ENCODE data around the gene NR1H4.
"Not testable (repeated sequence)": the region's sequence is repeated elsewhere in the genome, so short reads cannot be mapped to it uniquely, and the experiment has no call there.

Gene NR1H4

GRCh38 chr12:100473050-100473715 lies 483 bp upstream of the NR1H4 start:
- DNase-seq (ENCODE audit: low read depth): no peak

DNA sequence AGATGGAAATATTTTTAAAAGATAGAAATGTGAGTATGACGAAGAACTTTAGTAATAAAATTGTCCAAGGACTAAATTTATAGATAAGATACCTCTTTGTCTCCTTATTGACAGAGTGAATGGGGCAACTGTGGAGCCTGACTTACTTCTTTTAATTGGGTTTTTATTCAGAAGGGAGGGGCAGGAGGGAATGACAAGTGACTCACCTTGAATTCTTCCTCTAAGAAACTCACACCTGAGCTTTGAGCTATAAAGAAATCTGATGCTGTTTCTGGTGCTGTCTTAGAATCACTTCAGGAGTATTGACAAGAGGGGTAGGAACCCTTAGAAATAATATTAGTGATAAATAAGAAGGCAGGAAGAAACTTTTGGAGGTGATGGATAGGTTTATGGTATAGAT lies 951 bp downstream of the NR1H4 start:
- no peak for DNase-seq (ENCODE audit: low read depth)

DNA sequence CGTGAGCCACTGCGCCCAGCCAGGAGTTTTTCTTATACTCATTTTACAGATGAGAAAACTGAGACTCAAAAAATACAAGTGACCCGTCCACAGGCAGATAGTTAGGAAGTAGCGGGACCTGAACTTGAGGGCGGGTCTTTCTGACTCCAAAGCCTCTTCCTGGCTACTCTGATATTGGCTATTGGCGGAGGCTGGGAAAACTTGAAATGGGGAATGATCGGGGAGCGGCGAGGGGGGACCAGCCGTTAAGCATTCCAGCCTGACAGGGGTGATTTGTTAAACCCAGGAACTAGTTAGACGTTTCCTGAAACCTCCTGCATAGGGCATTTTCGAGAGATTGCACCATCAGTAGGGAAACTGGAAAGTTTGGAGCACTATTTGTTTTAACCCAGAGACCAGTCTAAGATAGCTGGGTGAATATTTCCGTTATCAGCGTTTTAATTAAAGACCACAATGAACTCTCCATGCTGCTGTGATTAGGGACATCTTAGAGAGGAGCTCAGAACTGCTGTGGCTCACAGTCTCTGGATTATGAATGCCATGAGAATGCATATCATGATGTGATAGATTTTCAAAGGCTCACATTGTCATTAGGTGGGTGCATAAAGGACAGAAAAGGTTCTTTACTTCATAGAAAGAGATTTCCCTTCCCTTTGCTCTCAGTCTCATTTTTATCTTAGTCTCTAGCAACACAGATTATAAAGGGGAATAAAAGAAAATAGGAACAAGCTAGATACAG lies 2.5 kb downstream of the NR1H4 start:
- DNase-seq (ENCODE audit: low read depth): no peak

DNA sequence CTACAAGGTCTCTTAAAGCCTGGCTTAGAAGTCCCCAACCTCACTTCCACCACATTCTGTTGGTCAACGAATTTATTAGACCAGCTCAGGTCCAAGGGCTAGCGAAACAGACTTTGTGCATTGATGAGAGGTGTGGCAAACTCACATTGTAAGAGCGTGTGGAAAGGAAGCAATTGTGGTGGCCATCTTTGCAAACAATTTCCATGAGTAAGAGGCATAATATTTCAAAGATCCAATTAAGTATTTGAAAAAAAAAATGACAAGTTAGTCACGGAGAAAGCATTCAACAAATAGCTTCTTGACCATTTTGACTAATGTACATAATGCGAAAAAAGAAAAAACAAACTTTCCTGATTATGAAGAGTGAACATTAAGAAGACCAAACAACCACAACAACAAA lies 7.4 kb downstream of the NR1H4 start:
- DNase-seq (ENCODE audit: low read depth): no peak

DNA sequence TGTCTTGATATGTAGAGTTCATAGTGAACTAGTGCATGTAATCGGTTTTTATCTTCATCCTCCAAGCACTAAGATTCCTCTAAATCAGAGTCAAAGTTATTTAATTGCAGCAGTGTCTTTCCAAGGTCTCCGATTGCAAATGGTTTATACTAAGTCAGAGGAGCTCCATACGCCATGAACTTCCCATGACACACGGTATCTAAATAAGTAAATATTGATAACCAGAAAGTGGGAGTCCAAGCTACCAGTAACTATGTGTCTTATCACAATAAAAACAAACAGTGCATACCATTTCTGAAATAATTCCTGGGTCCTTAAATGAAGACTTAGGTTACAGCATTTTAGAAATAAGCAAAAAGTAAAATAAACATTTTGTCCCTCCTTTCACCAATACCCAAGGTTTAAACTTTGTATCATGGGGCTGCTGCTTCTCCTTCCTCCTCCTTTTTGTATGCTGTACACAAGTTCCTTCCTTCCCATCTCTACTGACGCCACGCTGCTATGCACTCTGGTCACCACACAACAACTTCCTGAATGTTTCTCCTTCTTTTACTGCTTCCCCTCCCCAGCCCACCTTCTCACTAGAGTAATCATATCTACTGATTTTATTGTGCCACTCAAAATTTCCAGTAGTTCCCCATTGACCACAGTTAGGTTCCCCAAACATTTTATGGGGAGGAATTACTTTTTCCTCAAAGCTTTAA lies 10.7 kb downstream of the NR1H4 start:
- DNase-seq (ENCODE audit: low read depth): no peak

- no peak for DNase-seq (ENCODE audit: low read depth)
Observed at GRCh38 chr12:100484891-100485471, 11.3 kb downstream of the NR1H4 start.

GRCh38 chr12:100485983-100486382 lies 12.3 kb downstream of the NR1H4 start:
- DNase-seq (ENCODE audit: low read depth): no peak

- no peak for DNase-seq (ENCODE audit: low read depth)
Observed at GRCh38 chr12:100489251-100489820, 15.7 kb downstream of the NR1H4 start.

DNA sequence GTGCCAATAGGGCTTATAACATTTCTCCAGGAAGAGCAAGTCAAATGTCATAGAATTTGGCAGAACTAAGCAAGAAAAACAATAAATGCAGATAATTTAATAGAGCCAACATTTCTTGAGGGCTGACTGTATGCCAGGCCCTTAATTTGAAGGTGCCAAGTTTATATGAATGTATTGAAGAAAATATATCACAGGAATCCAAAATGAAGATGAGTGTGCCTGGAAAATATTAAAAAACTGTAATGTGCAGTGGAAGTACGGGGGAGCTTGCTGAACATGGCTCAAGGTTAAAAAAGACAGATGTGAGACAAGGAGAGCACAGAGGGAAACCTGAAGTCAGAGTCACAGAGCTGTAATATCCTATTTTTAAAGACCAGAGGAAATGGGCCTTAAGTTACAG lies 16.4 kb downstream of the NR1H4 start:
- DNase-seq (ENCODE audit: low read depth): no peak

DNA sequence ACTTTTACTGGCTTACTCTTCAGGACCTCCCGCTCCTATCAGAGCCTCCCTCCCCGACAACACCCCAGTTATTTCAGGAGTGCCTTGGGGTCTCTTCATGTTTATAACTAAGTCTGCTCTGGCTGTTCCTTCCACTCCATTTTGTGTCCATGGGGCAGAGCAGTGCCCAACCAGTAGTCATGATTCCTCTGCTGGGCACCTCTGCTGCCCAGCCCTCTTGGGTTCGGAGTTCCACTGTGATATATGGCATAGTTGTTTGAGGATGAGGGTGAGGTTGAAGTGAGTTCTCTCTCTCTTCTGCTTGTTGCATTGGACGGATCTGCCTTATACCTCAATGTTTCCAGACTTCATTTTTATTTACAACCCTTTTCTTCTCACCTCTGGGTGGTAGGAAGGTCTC lies 17.4 kb downstream of the NR1H4 start:
- no peak for DNase-seq (ENCODE audit: low read depth)

GRCh38 chr12:100493396-100494012 lies 19.8 kb downstream of the NR1H4 start:
- no peak for DNase-seq (ENCODE audit: low read depth)

- DNase-seq (ENCODE audit: low read depth): no peak
Observed at GRCh38 chr12:100494026-100494425, 20.4 kb downstream of the NR1H4 start.

DNA sequence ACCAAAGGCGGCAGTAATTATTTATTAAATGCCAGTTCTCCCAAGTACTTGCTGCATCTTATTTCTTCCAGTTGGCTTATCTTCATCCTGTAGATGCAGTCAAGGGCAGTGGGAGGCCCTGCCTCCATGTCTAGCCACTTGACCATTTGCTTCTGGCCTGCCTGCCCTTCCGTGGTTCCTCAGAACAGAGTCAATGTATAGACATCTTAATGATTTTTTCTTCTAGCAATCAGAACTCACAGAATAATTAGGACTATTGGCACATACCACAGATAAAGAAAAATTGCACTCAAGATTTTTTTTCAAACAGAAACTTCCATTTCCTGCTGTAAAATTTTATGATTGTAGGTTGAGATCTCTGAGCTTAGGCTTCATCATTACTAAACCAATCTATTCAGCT lies 20.9 kb downstream of the NR1H4 start:
- no peak for DNase-seq (ENCODE audit: low read depth)

DNA sequence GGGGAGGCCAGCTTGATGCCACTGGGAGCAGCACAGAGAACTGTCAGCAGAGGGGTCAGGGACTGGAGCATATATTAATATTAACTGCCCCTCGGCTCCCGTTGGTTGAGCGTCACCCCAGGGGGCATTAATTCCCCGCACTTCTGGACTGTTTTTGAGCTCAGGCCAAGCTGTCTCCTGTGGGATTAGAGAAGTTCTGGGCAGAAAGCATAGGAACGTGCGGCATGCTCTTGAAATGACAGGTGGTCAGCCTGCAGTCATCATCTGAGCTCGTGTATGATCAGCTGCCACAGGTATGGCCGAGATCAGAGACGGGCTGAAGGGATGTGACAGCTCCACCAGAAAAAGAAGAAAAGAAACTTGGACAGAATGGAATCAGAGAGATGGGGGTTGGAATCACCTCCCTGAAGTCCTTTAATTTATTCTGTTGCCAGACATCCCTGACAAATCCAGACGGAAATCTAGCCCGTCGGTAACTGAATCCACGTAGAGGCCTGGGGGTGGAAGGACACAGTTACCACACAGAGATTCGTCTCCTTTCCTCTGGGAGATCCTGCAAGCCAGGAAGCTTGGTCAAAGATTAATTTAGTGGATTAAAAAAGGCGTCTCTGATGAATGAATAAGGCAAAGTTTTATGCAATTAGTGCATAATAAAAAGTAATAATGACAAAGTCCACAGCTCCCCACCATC lies 23.6 kb downstream of the NR1H4 start:
- DNase-seq (ENCODE audit: low read depth): no peak

- DNase-seq (ENCODE audit: low read depth): no peak
Observed at GRCh38 chr12:100498141-100498540, 24.5 kb downstream of the NR1H4 start.

- DNase-seq (ENCODE audit: low read depth): no peak
Observed at GRCh38 chr12:100499416-100499815, 25.8 kb downstream of the NR1H4 start.

GRCh38 chr12:100502718-100503117 lies 29.1 kb downstream of the NR1H4 start:
- not testable (repeated sequence) for DNase-seq (ENCODE audit: low read depth)

DNA sequence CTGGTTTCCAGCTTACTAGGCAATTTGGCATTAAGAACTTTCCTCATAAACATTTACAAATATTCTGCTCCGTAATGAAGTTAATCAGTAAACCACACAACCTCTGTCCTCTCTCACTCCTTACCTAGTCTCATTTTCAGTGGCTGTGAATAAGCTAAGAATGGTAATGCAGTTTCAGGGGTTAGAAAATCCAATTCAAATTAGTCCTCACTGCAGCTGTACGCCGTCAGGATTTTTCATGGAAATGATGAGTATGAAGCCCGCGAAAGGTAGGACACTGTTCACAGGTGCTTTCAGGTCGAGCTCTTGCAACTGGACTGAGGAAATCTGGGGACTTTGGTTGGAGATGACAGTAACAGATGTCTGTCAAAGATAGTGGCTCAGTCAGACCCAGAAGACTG lies 29.6 kb downstream of the NR1H4 start:
- no peak for DNase-seq (ENCODE audit: low read depth)

DNA sequence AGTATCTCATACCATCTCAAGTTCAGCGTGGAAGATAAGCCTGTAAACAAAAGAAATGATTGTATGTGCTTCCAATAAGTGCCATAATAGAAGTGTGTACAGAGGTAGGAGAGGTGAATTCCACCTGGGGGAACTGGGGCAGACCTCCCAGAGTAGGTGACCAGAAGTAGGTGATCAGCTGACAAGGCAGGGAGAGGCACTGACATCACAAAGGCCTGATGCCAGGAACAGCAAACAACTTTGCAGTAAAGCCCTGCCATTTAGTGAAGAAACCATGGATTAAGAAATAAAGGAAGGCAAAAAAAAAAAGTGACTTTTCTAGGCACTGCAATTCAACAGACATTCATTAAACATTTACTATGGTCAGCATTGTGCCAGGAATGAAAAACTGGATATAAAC lies 31.1 kb downstream of the NR1H4 start:
- DNase-seq (ENCODE audit: low read depth): no peak

DNA sequence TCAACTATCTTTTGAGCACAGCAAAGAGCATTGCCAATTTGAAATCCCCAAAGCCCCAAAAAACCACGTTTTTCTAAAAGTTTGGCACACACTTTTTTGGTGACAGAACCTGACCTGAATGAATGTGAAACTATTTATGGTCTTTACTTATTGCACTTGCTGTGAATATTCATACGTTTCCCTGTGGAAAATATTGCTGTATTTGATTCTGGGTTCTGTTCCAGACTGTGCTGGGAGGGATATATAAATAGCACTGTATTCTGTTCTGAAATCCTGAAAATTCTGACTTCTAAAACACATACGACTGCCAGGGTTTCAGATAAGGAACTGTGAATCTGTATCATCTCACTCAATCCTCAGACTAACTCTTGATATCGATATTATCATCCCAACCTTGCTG lies 35.1 kb downstream of the NR1H4 start:
- DNase-seq (ENCODE audit: low read depth): no peak

GRCh38 chr12:100512692-100513091 lies 39.0 kb downstream of the NR1H4 start:
- DNase-seq (ENCODE audit: low read depth): no peak

All from stimulated activated CD8-positive, alpha-beta memory T cell treated with anti-CD3 and anti-CD28 coated beads, Interleukin-7, amount 100 ng/mL, for 24 hours (primary cell).